GM18909 (cell line): ENCODE results near the gene CDC7.
"Not testable (repeated sequence)": the region's sequence is repeated elsewhere in the genome, so short reads cannot be mapped to it uniquely, and the experiment has no call there.

ENCODE experiments used
- ATAC-seq: cut with Tn5 transposase; IDR thresholded peaks from one replicate; pipeline ENCODE4 v1.9.1; 2021; ENCODE audit warnings: mild to moderate bottlenecking; ENCODE audit not compliant: unreplicated experiment, poor library complexity

The CDC7 gene

DNA sequence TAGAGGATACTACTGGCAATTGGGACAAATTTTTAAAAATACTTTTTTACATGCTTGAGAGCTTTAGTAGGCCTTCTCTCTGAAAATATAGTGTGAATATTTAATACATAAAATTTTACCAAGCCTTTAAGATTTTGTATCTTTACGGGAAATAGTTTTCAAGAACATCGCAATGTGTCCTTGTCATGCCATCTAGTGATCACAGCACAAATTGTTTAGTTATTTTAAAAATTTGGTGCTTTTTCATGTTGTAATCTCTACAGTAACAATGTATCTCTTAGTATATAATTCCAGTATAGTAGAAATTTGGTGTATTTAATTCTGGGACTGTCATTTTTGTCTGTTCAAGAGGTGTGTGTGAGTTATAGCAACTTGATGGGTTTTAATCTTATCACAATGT lies 6.7 kb downstream of the CDC7 start:
- no peak for ATAC-seq

DNA sequence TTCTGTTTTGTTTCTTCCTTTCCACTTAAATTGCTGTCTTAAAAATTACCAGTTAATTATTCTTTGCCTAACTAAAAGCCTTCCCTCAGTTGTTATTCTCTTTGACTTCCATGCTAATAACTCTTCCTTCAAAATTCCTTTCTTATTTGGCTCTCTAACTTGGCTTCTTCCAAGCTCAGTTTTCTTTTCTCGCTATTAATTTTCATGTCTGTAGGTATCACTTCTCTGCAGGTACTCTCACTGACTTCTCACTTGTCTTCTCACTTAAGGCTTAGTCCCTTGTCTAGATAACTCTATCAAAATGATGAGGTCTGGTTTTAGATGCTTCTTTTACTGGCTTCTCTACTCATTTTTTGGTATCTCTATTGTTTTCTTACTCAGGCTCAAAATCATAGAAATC lies 10.1 kb downstream of the CDC7 start:
- no peak for ATAC-seq

DNA sequence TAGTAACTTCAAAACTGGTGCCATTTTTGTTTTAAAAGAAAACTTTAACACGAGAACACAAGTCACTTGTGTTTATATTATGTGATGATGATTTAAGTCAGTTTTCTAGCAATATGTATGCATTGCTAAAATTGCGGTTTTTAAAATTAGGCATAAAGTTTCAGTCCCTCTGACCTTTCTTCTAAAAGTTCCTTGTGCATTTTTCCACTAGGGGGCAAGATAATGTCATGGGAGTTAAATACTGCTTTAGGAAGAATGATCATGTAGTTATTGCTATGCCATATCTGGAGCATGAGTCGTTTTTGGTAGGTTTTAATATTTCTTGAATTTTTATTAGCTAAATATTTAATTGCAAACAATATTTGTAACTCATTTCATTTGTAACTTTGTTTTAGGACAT lies 10.7 kb downstream of the CDC7 start:
- ATAC-seq = no peak

DNA sequence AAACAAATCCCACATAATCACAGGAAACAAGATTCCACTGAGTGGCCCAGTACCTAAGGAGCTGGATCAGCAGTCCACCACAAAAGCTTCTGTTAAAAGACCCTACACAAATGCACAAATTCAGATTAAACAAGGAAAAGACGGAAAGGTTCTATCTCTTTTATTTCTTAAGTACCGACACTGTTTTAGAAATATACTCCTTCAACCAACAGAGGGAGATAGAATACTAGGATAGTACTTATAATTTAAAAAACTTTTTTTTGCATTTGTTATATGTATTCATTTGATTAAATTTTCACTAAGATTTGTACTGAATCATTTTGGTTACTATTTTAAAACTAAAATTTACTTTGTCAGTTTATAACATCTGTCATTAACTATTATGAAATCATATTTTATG lies 12.5 kb downstream of the CDC7 start:
- ATAC-seq = no peak

DNA sequence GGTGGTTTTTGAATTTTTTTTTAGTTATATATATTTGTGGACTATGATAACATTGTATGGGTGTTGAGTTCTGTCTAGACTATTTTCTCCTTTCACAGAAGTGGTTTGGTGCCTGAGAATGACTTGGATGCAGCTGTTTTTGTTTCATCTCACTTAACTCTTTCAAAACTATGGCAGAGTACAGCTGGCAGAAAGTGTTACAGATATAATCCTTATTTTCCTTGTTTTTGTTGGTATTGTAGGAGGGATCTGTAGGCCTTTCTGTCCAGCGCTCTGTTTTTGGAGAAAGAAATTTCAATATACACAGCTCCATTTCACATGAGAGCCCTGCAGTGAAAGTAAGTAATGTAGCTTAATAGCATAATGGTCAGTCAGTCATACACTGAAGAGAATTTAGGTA lies 13.1 kb downstream of the CDC7 start:
- no peak for ATAC-seq

DNA sequence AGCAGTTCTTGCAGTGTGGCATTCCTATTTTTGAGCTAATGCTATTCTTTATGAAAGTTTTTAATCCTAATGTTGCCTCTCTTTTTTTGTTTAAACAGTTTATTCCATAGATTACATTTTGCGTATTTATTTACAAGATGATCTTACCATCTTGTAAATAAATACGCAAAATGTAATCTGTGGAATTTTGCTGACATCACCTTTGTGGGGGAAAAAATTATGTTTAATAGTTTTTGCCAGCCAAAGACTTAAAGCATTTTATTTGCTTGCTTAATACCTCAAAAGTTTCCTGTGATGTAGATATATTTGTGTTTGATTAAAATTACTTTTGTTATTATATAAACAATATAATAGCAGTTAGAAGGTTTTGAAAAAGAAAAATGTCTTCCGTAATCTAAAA lies 15.3 kb downstream of the CDC7 start:
- no peak for ATAC-seq

DNA sequence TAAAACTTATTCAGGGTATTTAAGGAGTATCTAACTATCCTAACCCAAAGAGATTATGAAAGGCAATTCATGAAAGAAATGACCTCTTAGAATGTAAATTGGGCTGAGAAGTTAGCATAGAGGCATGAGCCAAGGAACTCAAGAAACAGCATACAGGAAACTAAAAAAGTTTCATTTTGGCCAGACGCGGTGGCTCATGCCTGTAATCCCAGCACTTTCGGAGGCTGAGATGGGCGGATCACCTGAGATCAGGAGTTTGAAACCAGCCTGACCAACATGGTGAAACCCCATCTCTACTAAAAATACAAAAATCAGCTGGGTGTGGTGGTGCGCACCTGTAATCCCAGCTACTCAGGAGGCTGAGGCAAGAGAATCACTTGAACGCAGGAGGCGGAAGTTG lies 16.0 kb downstream of the CDC7 start:
- ATAC-seq = not testable (repeated sequence)

DNA sequence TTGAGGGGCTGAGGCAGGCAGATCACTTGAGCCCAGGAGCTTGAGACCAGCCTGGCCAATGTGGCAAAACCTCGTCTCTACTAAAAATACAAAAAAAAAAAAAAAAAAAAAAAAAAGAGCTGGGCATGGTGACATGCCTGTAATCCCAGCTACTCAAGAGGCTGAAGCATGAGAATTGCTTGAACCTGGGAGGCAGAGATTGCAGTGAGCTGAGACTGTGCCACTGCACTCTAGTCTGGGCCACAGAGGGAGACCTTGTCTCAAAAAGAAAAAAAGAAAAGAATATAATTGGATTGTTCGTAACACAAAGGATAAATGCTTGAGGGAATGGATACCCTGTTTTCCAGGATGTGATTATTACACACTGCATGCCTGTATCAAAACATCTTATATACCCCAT lies 18.5 kb downstream of the CDC7 start:
- ATAC-seq = not testable (repeated sequence)

DNA sequence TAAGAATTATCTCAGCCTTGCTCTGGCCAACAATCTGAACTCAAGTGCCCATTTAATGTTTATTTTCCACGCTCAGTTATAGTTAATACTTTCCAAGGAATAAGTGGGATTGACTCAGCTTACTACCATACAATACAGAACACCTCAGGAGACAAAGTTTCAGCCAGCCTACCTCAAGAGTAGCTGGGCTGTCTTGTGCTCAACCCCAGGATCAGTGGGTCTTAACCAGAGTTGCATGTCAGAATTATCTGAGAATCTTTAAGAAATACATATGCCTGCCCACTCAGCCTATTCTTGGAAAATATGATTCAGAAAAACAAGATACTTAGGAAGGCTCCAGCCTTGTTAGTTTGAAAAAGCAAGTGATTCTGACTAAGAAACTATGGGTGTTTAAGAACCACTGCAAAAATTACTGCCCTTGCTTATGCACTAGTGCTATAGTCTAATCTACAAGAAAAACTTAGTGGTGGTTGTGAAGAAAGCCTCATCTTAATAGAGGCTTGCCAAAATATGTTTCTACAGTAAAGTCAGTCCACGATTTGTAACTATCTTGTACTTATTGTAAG lies 20.4 kb downstream of the CDC7 start:
- ATAC-seq = no peak

DNA sequence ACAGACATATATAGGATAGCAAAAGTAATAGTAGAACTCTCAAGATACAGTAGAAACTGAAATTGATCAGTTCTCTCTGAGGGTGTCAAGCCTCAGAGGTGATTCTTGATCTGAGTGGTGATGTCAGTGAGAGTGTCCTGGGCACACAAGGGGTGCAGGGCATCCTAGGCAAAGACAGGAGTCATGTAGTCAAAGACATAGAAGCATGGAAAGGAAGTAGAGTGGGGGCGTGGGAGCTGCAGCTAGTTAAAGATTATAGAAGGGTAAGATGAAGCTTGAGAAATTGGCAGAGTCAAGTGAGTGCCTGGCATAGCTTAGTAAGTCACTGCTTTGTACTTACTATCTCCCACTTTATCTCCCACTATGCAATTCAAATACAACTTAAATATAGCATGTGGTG lies 22.8 kb downstream of the CDC7 start:
- ATAC-seq = peak; percentile 99

DNA sequence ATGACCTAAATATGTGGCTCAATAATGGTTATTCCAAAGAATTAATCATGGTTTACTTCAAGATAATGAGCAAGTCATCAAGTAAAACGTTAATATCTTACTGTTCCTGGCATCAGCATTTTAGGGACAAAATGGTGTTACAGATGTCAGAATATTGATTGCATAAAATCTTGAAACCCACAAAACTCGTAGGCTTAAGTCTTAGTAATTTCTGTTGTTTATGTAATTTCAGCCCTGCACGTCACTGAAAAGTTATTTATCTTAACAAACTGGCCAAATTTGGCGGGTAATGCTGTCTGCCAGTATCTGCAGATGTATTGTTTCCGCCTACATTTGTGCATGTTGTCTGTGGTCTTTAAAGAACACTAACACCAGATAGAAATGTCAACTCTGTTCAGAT lies 25.8 kb downstream of the CDC7 start:
- ATAC-seq = no peak

DNA sequence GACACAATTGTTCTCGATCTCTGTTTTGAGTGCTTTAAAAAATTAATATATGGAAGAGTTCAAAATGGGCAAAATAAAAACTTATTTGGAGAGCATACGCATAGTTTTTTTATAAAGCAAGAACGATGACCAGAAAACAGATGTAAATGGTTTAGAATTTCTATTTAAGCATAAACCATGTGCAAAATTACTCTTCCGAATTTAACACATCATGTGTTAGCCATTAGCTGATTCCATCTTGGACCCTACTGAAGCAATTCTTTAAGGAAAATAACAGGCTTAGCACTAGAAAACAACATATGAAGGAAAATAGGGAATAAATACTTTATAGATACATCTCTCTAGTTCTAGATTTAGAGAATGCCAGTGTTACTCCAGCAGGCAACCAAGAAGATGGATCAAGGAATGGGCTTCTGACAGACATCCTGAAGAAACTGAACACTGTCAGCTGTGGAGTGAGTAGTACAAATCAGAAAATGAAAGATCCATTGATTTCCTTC lies 26.7 kb downstream of the CDC7 start:
- no peak for ATAC-seq

DNA sequence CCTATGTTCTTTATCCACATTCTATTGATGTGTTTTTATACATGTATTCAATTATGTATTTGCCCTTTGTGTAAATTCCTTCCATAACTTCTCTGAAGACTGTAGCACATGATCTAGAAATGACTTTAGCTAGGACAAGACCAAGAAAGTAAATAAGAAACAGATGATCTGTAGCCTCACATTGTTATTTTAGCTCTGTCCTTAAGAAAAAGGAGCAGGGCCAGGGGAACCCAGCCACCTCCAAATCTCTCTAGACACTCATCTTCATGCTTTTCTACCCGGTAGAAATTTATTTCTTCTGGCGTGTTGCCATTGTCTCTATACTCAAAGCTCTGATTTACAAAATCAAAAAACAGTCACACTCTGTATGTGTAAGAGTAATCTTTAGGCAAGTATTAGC lies 27.1 kb downstream of the CDC7 start:
- ATAC-seq = no peak

DNA sequence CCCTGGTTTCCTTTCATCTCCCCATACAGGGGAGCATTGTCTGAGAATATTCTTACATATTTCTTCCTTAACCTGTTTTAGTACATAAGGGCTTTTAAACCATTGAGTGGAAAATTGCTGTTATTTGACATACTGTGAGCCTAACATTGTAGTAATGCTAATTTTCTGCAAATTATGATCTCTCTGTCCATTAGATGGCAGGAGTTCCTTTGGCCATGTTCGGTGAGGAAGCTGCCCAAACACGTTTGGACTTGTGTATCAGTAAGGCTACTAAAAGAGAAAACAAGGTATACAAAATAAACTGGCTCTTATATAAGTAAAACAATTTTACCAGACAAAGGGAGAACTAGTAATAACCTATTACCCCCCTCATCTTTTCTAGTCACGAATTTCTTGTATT lies 29.2 kb downstream of the CDC7 start:
- no peak for ATAC-seq

DNA sequence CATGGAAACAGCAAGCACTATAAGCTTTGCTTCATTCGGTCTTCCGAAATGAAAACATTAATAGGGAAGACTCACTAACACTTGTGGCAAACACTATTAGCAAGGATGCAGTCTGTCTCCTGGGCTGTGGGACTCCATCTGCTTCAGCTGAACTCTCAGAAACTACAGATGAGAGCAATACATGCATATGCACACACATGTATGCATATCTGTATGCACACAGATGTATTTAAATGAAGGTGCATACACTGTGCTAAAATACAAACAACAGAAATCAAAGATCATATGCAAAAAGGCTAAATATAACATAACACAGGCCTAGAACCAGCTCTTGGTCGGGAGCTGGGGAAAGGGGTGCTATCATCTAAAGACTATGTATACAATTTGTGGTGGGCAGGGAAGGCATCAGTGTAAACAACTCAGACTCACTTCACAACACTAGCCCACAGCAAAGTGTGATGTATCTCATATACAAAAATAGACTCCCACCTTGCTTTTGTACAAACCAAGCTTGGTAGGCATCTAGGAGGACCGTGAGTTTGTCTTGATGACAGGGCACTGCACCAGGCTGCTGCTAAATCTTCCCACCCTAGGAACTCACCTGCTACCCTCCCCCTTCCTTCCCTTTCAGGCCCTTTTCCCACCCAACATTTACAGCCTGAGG lies 32.8 kb downstream of the CDC7 start:
- ATAC-seq = no peak

DNA sequence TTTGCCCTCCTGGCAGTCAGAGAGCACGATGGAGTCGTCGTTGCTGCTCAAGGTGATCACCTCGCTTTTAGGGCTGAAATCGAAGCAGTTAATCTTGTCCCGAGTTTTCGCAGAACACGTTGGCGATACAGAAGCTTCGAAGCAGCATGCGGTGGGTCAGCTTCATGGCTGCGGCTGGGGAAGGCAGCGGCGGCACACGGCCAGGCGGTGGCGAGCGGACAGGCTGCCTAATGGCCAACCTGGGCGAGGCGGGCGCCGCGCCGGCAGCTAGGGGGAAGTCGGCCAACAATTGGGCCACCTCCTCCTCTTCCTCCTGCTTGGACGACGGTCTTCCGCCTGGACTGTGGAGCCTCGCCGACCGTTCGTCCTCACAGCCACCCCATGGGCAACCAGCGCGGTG lies 34.8 kb downstream of the CDC7 start:
- no peak for ATAC-seq

DNA sequence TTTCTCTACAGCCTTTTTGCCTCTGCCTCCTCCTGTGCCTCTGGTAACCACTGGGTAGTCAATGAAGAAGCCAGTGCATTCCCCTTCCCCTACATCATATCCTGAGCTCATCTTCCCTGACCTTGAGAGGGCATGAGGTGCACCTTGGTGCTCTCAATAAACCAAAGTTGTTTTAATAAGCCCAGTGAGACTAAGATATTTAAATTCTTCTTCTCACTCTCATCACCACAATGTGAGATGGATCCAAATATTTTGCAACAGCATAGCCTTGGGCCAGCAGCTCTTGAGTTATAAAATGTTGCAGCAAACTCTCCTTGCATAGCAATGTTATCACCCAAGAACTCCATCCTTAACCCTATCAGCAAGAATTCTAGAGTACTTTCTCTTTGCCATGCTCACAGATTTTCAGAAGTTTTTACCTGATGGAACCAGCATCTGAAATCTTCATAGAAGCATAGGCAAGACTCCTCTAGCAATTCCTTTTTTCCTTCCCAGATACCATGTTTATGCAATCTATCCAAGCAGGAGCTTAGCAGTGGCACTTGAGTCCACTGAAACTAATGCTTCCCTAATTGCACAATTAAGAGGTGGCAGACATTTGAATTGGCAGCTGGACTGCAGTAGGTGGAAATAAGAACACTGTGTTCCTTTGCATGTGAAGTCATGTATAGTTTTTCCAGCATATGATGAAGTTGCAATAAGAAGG lies 36.8 kb downstream of the CDC7 start:
- no peak for ATAC-seq

DNA sequence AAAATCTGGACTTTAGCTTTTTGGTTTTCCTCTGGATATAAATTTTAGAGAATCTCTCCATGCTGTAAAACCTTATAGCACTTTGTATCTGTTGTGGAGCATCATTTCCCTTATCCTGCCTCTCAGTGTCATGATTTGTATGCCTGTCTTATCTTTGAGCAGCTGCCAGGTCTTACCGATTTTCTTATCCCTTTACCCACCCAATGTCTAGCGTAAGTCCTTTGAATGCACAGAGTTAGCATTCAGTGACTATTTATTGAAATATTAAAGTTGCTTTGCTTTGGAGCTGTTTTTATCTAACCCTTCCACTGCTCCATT lies 37.3 kb downstream of the CDC7 start:
- no peak for ATAC-seq

DNA sequence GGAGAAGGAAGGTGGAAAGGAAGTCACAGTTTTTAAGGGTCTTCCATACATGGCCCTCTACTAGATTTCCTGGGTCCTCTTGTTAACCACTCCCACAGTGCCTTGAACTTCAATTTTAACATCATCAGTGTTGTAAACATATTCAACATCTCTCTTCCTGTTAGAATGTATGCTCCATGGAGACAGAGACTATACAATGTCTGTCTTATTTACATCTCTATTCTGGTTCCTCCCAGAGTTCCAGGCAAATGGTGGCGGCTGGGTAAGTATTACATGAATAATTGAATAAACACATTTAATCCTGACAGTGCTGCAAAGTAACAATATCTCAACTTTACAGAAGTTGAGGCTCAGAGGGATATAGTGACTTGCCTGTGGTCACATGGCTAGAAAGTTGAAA lies 40.3 kb downstream of the CDC7 start:
- no peak for ATAC-seq

DNA sequence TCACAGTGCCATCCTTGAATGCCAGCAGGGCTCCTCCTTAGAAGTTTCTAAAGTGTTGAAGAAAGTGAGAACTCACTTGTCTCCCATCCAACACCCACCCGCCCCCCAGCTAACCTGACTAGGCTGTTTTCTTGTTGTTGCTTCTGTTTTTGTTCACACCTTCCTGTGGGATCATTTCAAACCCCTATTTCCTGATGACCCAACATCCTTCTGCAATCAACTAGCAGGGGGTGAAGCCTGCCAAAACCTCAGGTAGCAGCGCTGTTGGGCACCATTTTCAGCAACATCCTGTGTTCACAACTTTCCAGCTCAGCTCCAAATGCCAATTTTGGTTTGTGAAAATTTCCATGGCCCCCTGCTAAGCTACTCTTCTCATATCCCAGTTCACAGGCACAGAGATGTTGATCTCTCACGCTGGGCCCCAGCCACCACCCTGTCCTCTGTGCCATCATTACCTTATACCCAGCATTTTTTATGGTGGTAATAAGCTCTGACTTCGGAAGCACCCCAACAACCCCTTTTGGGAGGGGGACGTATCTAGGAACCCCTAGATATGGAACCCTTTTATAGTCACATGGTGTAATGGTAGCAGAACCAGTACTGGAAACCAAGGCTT lies 41.4 kb downstream of the CDC7 start:
- ATAC-seq = no peak

DNA sequence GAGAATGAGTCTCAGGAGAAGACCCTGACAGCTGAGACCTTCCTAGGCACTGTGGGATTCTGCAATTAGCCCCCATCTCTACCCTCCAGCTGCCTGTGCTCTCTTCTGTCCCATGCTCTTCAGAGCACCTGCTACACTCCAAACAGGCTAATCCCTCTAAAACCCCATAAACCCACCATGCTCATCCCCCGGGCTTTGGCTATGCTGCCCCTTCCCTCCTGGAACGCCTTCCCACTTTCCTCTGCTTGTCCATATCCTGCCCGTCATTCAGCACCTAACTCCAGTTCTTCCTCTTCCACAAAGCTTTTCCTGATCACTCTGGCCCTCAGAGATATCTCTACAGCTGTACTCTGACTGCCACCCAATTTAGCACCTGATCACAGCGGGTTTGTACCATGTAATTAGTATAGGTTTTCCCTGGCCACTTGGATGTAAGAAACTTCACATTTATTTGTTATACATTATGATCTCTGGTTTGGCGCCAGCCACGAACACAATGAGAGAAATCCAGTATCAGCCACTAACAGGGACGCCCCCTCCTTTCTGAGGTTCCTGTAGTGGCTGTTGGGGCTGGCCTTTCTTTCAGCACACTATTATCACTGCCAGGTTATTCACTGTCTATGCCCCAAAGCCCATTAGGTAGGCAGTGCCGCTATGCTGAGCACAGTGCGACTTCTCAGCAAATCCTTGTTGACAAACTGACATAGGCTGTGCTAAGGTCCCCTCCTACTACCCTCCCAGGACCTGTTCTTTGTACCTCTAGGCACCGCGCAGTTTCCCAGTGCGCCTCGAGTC lies 45.1 kb downstream of the CDC7 start:
- ATAC-seq = no peak
